HCT116 (cell line): ENCODE measurements around the gene DNAJB8.

Source experiments
- CBX3 ChIP-seq: IDR thresholded peaks from 2 replicates; pipeline ENCODE4 v1.6.1; 2012; ENCODE audit warnings: low read depth
- EZH2 ChIP-seq: fragments of 200-600 bp; sonication (generic); IDR thresholded peaks from 2 replicates; pipeline ENCODE4 v1.6.1; 2017; ENCODE audit warnings: antibody characterized with exemption, mixed run types
- JUND ChIP-seq: IDR thresholded peaks from 2 replicates; pipeline ENCODE4 v1.6.1; 2012
- POLR2A ChIP-seq: IDR thresholded peaks from 2 replicates; pipeline ENCODE4 v1.7.0; 2011; ENCODE audit warnings: borderline replicate concordance; ENCODE audit not compliant: insufficient read depth, insufficient read length; ENCODE audit errors: extremely low read depth
- RAD21 ChIP-seq: IDR thresholded peaks from 2 replicates; pipeline ENCODE4 v1.6.1; 2012; ENCODE audit warnings: low read depth, mild to moderate bottlenecking
- ZFX ChIP-seq: fragments of 450-650 bp; IDR thresholded peaks from 2 replicates; pipeline ENCODE4 v1.6.1; 2017
- ZNF274 ChIP-seq: fragments of 200-500 bp; sonication (Bioruptor generic); IDR thresholded peaks from 2 replicates; pipeline ENCODE4 v1.6.1; 2014; ENCODE audit warnings: mild to moderate bottlenecking, low read depth, low read length, inconsistent platforms
- TF ChIP-seq, protein P1 (sequence below), 3 experiments: fragments of 200-600 bp in 1 of 3; sonication (generic) in 1 of 3; IDR thresholded peaks in 2 of 3; conservative IDR thresholded peaks in 1 of 3; 2 replicates each; pipeline ENCODE4 v1.5.1; 2012 to 2017; ENCODE audit warnings: low read depth in 2 of 3, low read length in 2 of 3, antibody characterized with exemption in 1 of 3, borderline replicate concordance in 1 of 3, control low read depth in 1 of 3, mild to moderate bottlenecking in 1 of 3, mixed read lengths in 1 of 3, mixed run types in 1 of 3, moderate library complexity in 1 of 3; ENCODE audit not compliant: insufficient read depth in 1 of 3
- TF ChIP-seq, protein P2 (sequence below): IDR thresholded peaks from 2 replicates; pipeline ENCODE4 v1.6.1; 2012
- TF ChIP-seq, protein P3 (sequence below): IDR thresholded peaks from 2 replicates; pipeline ENCODE4 v1.6.1; 2012

DNA sequence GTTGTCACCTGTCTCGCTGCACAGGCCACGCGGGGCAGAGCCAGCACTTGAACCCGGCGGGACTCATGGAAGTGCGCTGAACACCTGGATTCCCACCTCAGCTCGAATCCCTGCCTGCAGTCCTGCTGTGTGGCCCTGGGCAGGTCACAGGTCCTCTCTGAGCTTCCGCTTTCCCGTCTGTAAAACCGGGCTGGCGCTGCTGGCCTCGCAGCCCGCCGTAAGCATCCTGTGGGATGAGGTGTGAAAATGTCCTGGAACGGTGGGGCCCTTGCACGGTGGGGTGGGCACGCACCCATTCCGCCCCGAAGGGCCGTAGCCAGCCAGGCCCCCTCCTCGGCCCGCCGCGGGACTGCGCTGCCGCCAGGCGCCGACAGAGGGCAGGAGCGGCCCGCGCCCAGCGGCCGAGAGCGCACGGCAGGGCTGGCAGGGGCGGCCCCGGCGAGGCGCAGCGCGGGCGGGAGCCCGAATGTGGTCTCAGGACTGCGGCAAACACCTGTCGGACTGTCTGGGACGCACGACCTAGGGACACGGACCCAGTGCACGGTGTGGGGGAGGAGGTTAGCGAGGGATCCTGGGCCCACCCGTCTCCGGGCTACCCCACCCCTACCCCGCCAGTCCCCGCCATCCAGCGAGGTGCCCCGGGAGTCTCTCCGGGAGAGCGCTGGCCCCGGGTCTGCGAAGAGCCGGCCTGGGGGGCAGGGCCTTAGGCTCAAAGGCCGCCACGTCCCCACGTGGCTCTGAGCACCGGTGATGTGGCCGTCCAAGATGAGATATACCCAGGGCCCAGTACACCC is 40.4 kb downstream of the DNAJB8 start:
- TF ChIP-seq, protein P1, sequence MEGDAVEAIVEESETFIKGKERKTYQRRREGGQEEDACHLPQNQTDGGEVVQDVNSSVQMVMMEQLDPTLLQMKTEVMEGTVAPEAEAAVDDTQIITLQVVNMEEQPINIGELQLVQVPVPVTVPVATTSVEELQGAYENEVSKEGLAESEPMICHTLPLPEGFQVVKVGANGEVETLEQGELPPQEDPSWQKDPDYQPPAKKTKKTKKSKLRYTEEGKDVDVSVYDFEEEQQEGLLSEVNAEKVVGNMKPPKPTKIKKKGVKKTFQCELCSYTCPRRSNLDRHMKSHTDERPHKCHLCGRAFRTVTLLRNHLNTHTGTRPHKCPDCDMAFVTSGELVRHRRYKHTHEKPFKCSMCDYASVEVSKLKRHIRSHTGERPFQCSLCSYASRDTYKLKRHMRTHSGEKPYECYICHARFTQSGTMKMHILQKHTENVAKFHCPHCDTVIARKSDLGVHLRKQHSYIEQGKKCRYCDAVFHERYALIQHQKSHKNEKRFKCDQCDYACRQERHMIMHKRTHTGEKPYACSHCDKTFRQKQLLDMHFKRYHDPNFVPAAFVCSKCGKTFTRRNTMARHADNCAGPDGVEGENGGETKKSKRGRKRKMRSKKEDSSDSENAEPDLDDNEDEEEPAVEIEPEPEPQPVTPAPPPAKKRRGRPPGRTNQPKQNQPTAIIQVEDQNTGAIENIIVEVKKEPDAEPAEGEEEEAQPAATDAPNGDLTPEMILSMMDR (IDR thresholded peaks at IDR 0.05 in 2 of 3, conservative IDR thresholded peaks at IDR 0.05 in 1 of 3; ENCODE audit: borderline replicate concordance in 1 of 3, insufficient read depth in 1 of 3, low read depth in 2 of 3, low read length in 2 of 3) = peak in 2 of 3 experiments; percentile 63 to 74; a peak in 4 of 6 replicates
- TF ChIP-seq CBX3 (no peak), RAD21 (no peak), POLR2A (no peak), JUND (no peak), ZNF274 (no peak), EZH2 (no peak), ZFX (0 out of 2 replicates have a peak, but pooled peaks have one; percentile 19)
- TF ChIP-seq, protein P2, sequence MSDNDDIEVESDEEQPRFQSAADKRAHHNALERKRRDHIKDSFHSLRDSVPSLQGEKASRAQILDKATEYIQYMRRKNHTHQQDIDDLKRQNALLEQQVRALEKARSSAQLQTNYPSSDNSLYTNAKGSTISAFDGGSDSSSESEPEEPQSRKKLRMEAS = no peak
- TF ChIP-seq, protein P3, sequence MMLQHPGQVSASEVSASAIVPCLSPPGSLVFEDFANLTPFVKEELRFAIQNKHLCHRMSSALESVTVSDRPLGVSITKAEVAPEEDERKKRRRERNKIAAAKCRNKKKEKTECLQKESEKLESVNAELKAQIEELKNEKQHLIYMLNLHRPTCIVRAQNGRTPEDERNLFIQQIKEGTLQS = no peak
